ENCODE results near the gene VCP.

The VCP gene

DNA sequence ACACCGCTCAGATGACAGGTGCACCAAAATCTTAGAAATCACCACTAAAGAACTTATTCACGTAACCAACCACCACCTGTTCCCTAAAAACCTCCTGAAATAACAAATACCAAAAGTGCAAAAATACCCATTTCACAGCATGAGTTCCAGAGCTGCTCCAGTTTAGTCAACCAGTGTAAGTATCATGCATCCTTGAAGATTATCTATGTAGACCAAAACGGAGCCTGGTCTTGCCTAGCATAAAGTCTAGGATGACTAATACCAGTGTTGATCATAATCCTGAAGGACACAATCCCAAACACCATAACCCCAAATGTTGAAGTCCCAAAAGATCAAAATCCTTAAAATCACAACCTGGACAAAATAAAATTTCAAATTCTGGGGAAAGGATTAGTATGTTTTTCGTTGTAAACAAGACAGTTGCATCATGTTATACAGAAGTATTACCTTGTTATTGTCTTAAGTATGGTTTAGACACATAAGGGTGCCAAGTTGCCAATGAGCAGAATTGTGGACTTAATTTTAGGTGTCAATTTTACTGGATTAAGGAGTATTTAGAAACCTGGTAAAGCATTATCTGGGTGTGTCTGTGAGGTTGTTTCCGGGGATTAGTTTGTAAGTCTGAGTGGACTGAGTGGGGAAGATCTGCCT lies 18.1 kb downstream of the VCP start:
- peaks cover 54% of the 10 kb centered on the region for H3K36me3 ChIP-seq (ENCODE audit: control insufficient read depth, low read depth, low read length)
- no peaks in the 10 kb centered on the region for H3K9me3 ChIP-seq (ENCODE audit: control insufficient read depth, low read depth, low read length)
- no peak overlapping the region for H3K4me3 ChIP-seq (ENCODE audit: low read length)
- no peak overlapping the region for H3K9ac ChIP-seq (ENCODE audit: low read length)
- H3K4me1 ChIP-seq (ENCODE audit: control insufficient read depth, low read depth, low read length), result no peaks in the 10 kb centered on the region
- H3K27me3 ChIP-seq (ENCODE audit: control insufficient read depth, insufficient read depth, low read length), result no peaks in the 10 kb centered on the region
- H3K27ac ChIP-seq (ENCODE audit: low read length), result no peak overlapping the region

DNA sequence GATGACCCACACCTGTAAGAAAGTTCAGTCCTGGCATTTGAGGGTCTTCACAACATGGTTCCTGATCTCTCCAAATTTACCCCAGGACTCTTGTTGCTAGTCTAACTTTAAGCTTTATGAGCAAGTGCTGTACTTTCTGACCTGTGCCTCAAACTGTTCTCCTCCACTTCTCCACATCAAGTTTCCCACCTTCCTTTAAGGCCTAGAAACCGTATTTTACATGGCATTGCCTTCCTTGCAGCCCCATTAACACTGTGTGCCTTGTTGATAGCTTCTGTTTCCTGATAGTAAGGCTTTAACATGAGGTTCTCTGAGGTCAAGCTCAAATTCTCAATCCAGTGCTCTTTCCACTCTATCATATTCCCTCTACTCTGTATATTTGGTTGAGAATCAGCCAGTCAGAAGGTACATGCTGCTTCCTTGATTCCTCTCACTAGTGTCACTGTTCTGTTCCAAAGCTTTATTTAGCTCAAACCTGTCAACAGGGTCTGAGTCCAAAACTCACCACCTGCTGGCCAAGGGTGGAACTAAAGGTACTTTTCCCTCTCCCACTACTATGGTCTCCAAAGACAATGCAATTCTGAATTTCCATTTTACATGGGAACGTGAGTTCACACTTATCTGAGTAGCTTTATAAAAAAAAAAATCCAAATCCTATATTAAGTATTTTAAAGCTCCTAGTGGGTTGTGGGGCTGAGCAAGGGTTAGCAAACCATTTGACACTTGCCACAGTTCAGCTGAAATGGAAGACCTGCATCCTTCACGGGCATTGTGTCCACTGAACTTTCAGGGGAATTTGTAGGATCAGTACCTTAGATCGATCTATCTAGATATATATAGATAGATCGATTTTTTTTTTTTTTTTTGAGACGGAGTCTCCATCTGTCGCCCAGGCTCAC lies 21.1 kb downstream of the VCP start:
- Histone ChIP-seq H3K4me1 (ENCODE audit: control insufficient read depth, low read depth, low read length) (no peaks in the 10 kb centered on the region), H3K9me3 (ENCODE audit: control insufficient read depth, low read depth, low read length) (no peaks in the 10 kb centered on the region), H3K27me3 (ENCODE audit: control insufficient read depth, insufficient read depth, low read length) (no peaks in the 10 kb centered on the region), H3K36me3 (ENCODE audit: control insufficient read depth, low read depth, low read length) (peaks cover 24% of the 10 kb centered on the region), H3K27ac (ENCODE audit: low read length) (no peak overlapping the region), H3K4me3 (ENCODE audit: low read length) (no peak overlapping the region), H3K9ac (ENCODE audit: low read length) (no peak overlapping the region)

DNA sequence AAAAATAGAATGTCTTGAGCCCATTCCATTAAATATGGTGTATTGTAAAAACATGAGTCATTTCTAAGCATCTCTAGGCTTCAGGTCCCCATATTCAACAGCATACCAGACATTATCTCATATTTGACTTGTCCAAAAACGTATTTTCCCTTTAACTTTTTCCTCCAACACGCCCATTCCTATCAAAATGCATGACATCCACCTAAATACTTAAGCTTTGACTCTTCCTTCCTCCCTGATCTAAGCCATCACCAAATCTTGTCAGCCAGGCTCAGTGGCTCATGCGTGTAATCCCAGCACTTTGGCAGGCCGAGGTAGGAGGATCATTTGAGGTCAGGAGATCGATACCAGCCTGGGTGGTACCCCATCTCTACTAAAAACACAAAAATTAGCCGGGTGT lies 23.9 kb downstream of the VCP start:
- Histone ChIP-seq H3K4me1 (ENCODE audit: control insufficient read depth, low read depth, low read length) (no peaks in the 10 kb centered on the region), H3K4me3 (ENCODE audit: low read length) (no peak overlapping the region), H3K9ac (ENCODE audit: low read length) (no peak overlapping the region), H3K9me3 (ENCODE audit: control insufficient read depth, low read depth, low read length) (no peaks in the 10 kb centered on the region), H3K27me3 (ENCODE audit: control insufficient read depth, insufficient read depth, low read length) (no peaks in the 10 kb centered on the region), H3K36me3 (ENCODE audit: control insufficient read depth, low read depth, low read length) (peaks cover 8% of the 10 kb centered on the region), H3K27ac (ENCODE audit: low read length) (no peak overlapping the region)

GRCh38 chr9:35044071-35044470 lies 28.4 kb downstream of the VCP start:
- Histone ChIP-seq H3K4me1 (ENCODE audit: control insufficient read depth, low read depth, low read length) (no peaks in the 10 kb centered on the region), H3K27ac (ENCODE audit: low read length) (no peak overlapping the region)

GRCh38 chr9:35042891-35043545 lies 29.4 kb downstream of the VCP start:
- Histone ChIP-seq H3K9ac (ENCODE audit: low read length) (no peak overlapping the region), H3K4me3 (ENCODE audit: low read length) (no peak overlapping the region), H3K27ac (ENCODE audit: low read length) (no peak overlapping the region), H3K4me1 (ENCODE audit: control insufficient read depth, low read depth, low read length) (no peaks in the 10 kb centered on the region), H3K36me3 (ENCODE audit: control insufficient read depth, low read depth, low read length) (no peaks in the 10 kb centered on the region), H3K27me3 (ENCODE audit: control insufficient read depth, insufficient read depth, low read length) (no peaks in the 10 kb centered on the region), H3K9me3 (ENCODE audit: control insufficient read depth, low read depth, low read length) (no peaks in the 10 kb centered on the region)

More at GRCh38 chr9:35044071-35044470, 28.4 kb downstream of the VCP start:
- Histone ChIP-seq H3K9ac (ENCODE audit: low read length) (no peak overlapping the region), H3K9me3 (ENCODE audit: control insufficient read depth, low read depth, low read length) (no peaks in the 10 kb centered on the region), H3K36me3 (ENCODE audit: control insufficient read depth, low read depth, low read length) (no peaks in the 10 kb centered on the region), H3K4me3 (ENCODE audit: low read length) (no peak overlapping the region), H3K27me3 (ENCODE audit: control insufficient read depth, insufficient read depth, low read length) (no peaks in the 10 kb centered on the region)

GRCh38 chr9:35042081-35042604 lies 30.3 kb downstream of the VCP start:
- no peaks in the 10 kb centered on the region for H3K4me1 ChIP-seq (ENCODE audit: control insufficient read depth, low read depth, low read length)
- no peak overlapping the region for H3K9ac ChIP-seq (ENCODE audit: low read length)
- H3K9me3 ChIP-seq (ENCODE audit: control insufficient read depth, low read depth, low read length), result no peaks in the 10 kb centered on the region
- no peaks in the 10 kb centered on the region for H3K27me3 ChIP-seq (ENCODE audit: control insufficient read depth, insufficient read depth, low read length)
- H3K27ac ChIP-seq (ENCODE audit: low read length), result no peak overlapping the region
- no peak overlapping the region for H3K4me3 ChIP-seq (ENCODE audit: low read length)
- H3K36me3 ChIP-seq (ENCODE audit: control insufficient read depth, low read depth, low read length), result no peaks in the 10 kb centered on the region

- no peak overlapping the region for H3K27ac ChIP-seq (ENCODE audit: low read length)
- H3K36me3 ChIP-seq (ENCODE audit: control insufficient read depth, low read depth, low read length), result no peaks in the 10 kb centered on the region
- no peaks in the 10 kb centered on the region for H3K4me1 ChIP-seq (ENCODE audit: control insufficient read depth, low read depth, low read length)
- H3K9me3 ChIP-seq (ENCODE audit: control insufficient read depth, low read depth, low read length), result no peaks in the 10 kb centered on the region
- H3K9ac ChIP-seq (ENCODE audit: low read length), result no peak overlapping the region
- H3K4me3 ChIP-seq (ENCODE audit: low read length), result no peak overlapping the region
- no peaks in the 10 kb centered on the region for H3K27me3 ChIP-seq (ENCODE audit: control insufficient read depth, insufficient read depth, low read length)
Observed at GRCh38 chr9:35035851-35036701, 36.3 kb downstream of the VCP start.

DNA sequence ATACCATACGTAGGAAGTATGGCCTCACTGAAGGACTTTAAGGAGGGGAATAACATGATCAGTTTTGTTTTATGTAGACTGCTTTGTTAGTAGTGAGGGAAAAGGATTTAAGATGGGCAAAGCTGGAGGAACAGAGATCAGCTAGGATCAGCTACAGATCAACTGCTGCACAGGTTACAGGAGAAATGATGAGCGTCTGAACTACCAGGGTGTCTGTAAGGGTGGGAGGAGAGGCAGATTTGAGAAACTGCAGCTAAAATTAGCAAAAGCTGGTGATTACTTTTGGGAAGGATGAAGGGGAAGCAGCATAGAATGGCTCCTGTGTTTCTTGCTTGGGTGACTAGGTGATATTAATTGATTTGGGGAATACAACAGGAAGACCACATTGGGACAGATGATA lies 39.3 kb downstream of the VCP start:
- H3K9me3 ChIP-seq (ENCODE audit: control insufficient read depth, low read depth, low read length), result peaks cover 10% of the 10 kb centered on the region
- no peaks in the 10 kb centered on the region for H3K27me3 ChIP-seq (ENCODE audit: control insufficient read depth, insufficient read depth, low read length)
- no peak overlapping the region for H3K9ac ChIP-seq (ENCODE audit: low read length)
- no peaks in the 10 kb centered on the region for H3K36me3 ChIP-seq (ENCODE audit: control insufficient read depth, low read depth, low read length)
- H3K27ac ChIP-seq (ENCODE audit: low read length), result no peak overlapping the region
- H3K4me3 ChIP-seq (ENCODE audit: low read length), result no peak overlapping the region
- H3K4me1 ChIP-seq (ENCODE audit: control insufficient read depth, low read depth, low read length), result no peaks in the 10 kb centered on the region

- H3K9ac ChIP-seq (ENCODE audit: low read length), result no peak overlapping the region
- H3K27ac ChIP-seq (ENCODE audit: low read length), result no peak overlapping the region
- no peak overlapping the region for H3K4me3 ChIP-seq (ENCODE audit: low read length)
- peaks cover 10% of the 10 kb centered on the region for H3K9me3 ChIP-seq (ENCODE audit: control insufficient read depth, low read depth, low read length)
- peaks cover 16% of the 10 kb centered on the region for H3K4me1 ChIP-seq (ENCODE audit: control insufficient read depth, low read depth, low read length)
- no peaks in the 10 kb centered on the region for H3K27me3 ChIP-seq (ENCODE audit: control insufficient read depth, insufficient read depth, low read length)
- no peaks in the 10 kb centered on the region for H3K36me3 ChIP-seq (ENCODE audit: control insufficient read depth, low read depth, low read length)
Observed at GRCh38 chr9:35029852-35030251, 42.6 kb downstream of the VCP start.

GRCh38 chr9:35029241-35029640 lies 43.2 kb downstream of the VCP start:
- Histone ChIP-seq H3K4me1 (ENCODE audit: control insufficient read depth, low read depth, low read length) (peaks cover 16% of the 10 kb centered on the region), H3K27ac (ENCODE audit: low read length) (no peak overlapping the region), H3K9me3 (ENCODE audit: control insufficient read depth, low read depth, low read length) (peaks cover 10% of the 10 kb centered on the region), H3K27me3 (ENCODE audit: control insufficient read depth, insufficient read depth, low read length) (no peaks in the 10 kb centered on the region), H3K4me3 (ENCODE audit: low read length) (no peak overlapping the region), H3K9ac (ENCODE audit: low read length) (no peak overlapping the region), H3K36me3 (ENCODE audit: control insufficient read depth, low read depth, low read length) (no peaks in the 10 kb centered on the region)

GRCh38 chr9:35028341-35028740 lies 44.1 kb downstream of the VCP start:
- Histone ChIP-seq H3K4me1 (ENCODE audit: control insufficient read depth, low read depth, low read length) (peaks cover 16% of the 10 kb centered on the region), H3K4me3 (ENCODE audit: low read length) (no peak overlapping the region), H3K9me3 (ENCODE audit: control insufficient read depth, low read depth, low read length) (peaks cover 10% of the 10 kb centered on the region), H3K27me3 (ENCODE audit: control insufficient read depth, insufficient read depth, low read length) (no peaks in the 10 kb centered on the region), H3K36me3 (ENCODE audit: control insufficient read depth, low read depth, low read length) (no peaks in the 10 kb centered on the region), H3K9ac (ENCODE audit: low read length) (no peak overlapping the region), H3K27ac (ENCODE audit: low read length) (no peak overlapping the region)
